Fibroblast of skin of back (primary cell): Measurements from ENCODE around the gene TAS2R5. TPM values are rescaled to one million over a fixed set of nuclear protein-coding genes. Genes with fewer than 3 reads are reported as not detected.
A peak's percentile ranks its signal among the peaks of the same experiment; 100 is the strongest.
"Not testable (repeated sequence)": the region's sequence is repeated elsewhere in the genome, so short reads cannot be mapped to it uniquely, and the experiment has no call there.

Experiments
- DNase-seq: peaks from one replicate; pipeline ENCODE4 v3.0.0-alpha.2; 2013
- polyA plus RNA-seq, 2 experiments: library from polyadenylated mRNA; unstranded; fragments of 120-200 nt; gene quantifications; one replicate each; pipeline ENCODE4 v1.2.1, GENCODE V29; 2013; ENCODE audit not compliant: insufficient read length in 2 of 2

TAS2R5 gene
- 0.28 TPM for polyA plus RNA-seq (2013, experiment 1 of 2; ENCODE audit: insufficient read length)
- polyA plus RNA-seq (2013, experiment 2 of 2; ENCODE audit: insufficient read length) = 0.36 TPM

DNA sequence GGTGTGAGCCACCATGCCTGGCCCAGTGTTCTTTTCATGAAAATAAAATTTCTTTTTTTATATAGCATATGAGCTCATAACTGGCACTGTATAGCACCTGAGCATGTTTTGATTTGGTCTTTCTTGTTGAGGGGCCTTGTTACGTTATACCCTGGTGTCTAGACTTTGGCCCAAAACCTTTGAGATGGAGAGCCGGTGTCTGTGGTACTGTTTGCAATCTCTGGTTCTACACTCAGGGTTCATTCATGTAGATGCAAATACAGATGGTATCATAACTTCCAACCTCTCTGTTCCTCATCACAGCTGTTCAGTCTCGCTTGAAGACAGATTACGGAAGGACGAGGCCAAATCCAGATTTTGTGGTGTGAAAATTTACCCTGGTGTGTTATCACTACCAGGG lies at the start of gene TAS2R5:
Gene TAS2R5 (plus strand): TSS at position 301 of the 400 bp plus-strand sequence. CDS start 145 bp downstream, outside the sequence.
- DNase-seq = no peak

DNA sequence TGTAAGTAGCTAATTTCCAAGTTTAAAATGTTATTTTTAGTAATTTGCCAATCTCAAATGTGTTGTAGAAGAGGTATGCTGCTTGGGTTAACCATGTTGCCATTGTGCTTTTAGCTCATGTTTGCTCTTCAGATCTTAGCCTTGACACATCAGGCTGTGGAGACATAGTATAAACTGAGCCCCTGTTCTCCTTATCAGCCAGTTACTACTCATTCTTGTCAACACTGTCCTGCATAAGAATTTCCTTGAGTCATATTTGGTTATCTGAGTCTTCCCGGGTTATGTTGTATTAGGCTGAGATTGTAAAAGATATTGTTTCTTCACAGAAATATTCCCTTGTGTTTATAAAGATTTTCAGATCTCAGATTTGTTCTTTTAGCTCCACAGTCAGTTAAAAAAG lies 47.8 kb upstream of the TAS2R5 start:
- no peak for DNase-seq

- DNase-seq = no peak
These were observed 45.9 kb upstream of the TAS2R5 start for GRCh38 chr7:141744131-141744530.

DNA sequence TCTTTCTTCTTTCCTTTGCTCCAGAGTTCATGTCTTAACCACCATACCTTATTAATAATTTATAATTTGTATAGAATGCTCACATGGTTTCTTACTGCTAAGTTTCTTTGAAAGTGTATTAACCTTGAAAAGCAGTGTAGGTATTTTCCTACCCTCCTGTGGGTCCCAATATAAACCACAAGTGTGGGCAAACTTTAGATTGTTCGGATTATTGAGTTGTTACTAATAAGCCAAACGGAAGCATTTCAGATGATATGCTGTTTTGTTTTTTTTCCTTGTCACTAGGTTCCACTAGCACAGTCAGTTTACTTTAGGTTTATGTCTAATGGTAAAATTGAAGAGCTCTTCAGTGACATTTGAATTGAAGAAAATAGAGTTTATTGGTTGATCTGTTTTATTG lies 41.6 kb upstream of the TAS2R5 start:
- peak; percentile 5 for DNase-seq

DNA sequence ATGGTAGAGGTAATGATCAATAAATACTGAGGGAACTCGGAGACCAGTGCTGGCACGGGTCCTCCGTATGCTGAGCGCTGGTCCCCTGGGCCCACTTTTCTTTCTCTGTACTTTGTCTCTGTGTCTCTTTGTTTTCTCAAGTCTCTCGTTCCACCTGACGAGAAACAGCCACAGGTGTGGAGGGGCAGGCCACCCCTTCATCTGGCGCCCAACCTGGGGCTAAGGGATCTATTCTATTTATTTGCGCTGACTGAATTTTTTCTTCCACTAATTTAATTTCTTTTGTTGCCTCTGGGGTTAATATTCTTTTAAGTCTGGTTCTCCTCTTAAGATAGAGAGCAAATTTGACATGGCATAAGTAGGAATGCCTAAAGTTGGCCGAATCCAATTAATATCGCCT lies 38.1 kb upstream of the TAS2R5 start:
- peak; percentile 22 for DNase-seq

- no peak for DNase-seq
These were observed 37.4 kb upstream of the TAS2R5 start for GRCh38 chr7:141752634-141753033.

GRCh38 chr7:141754939-141755338 lies 35.1 kb upstream of the TAS2R5 start:
- peak; percentile 16 for DNase-seq

DNA sequence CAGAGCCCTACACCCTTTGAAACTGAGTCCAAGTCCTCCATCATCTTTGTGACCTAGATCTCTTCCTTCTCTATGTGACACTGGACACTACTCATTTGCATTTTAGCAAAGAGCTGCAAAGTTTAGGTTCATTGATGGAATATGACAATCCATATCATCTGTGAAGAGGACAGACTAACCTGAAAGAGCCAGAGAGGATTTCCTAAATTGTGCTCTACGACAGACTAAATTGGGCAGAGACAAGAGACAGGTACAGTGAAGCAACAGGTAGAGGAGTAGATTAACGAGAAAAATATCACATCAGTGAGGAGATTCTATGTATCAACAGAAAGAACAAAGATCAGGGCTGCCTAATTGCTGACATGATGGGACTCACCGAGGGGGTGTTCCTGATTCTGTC lies 26.2 kb upstream of the TAS2R5 start, which contains the start of gene TAS2R3:
Gene TAS2R3 (plus strand): TSS at position 301 of the 400 bp plus-strand sequence. CDS start 62 bp downstream, at position 363.
- no peak for DNase-seq

DNA sequence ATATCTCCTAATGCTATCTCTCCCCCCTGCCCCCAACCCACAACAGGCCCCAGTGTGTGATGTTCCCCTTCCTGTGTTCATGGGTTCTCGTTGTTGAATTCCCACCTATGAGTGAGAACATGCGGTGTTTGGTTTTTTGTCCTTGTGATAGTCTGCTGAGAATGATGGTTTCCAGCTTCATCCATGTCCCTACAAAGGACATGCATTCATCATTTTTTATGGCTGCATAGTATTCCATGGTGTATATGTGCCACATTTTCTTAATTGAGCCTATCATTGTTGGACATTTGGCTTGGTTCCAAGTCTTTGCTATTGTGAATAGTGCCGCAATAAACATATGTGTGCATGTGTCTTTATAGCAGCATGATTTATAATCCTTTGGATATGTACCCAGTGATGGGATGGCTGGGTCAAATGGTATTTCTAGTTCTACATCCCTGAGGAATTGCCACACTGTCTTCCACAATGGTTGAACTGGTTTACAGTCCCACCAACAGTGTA lies 19.9 kb upstream of the TAS2R5 start:
- not testable (repeated sequence) for DNase-seq

DNA sequence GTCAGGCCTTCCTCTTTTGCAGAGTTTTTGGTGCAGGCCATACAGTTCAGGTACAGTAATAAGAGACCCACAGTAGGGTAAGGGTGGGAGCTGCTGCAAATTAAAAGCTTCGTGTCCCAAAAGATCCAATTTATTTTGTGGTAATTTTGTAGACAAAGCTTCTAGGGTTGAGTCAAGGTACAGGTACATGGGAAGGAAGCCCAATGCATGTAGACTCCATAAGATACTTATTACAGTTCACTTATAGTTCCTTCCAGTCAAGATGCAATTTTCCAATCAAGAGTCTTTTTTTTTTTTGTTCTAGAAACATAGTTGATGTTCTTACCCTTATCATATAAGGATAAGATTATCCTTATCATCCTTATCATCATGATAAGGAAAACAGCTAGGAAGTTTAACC lies 13.6 kb upstream of the TAS2R5 start, which contains the start of gene TAS2R4:
Gene TAS2R4 (plus strand): TSS at position 301 of the 400 bp plus-strand sequence. CDS start 1,815 bp downstream, outside the sequence.
- DNase-seq = no peak

GRCh38 chr7:141785706-141786552 lies 4.1 kb upstream of the TAS2R5 start:
- peak; percentile 44 for DNase-seq

DNA sequence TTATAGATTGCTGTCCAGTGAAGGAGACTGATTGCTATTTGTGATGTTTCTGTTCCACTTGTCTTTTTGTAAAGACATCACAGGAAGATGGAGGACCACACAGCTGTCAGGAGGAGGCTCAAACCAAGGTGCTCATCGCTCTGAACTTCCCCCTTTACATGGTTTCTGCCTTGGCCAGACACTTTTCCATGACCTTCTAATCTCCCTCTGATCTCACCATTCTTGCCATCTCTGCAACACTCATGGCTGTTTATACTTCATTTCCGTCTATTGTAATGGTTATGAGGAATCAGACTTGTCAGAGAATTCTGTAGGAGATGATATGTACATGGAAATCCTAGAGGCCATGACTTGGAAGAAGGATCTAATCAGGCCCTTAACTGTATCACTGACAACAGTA lies 1.7 kb upstream of the TAS2R5 start:
- no peak for DNase-seq

GRCh38 chr7:141792526-141792925 lies 2.5 kb downstream of the TAS2R5 start:
- DNase-seq = no peak

DNA sequence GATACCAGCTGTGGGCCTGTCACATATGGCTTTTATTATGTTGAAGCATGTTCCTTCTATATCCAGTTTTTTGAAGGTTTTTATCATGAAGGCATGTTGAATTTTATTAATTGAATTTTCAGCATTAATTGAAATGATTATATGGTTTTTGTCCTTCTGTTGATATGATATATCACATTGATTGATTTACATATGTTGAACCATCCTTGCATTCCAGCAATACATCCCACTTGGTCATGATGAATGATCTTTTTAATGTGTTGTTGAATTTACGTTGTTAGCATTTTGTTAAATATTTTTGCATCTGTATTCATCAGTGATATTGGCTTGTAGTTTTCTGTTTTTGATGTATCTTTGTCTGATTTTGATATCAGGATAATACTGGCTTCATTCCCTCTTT lies 30.1 kb downstream of the TAS2R5 start:
- DNase-seq = no peak

GRCh38 chr7:141822432-141822831 lies 32.4 kb downstream of the TAS2R5 start:
- not testable (repeated sequence) for DNase-seq

DNA sequence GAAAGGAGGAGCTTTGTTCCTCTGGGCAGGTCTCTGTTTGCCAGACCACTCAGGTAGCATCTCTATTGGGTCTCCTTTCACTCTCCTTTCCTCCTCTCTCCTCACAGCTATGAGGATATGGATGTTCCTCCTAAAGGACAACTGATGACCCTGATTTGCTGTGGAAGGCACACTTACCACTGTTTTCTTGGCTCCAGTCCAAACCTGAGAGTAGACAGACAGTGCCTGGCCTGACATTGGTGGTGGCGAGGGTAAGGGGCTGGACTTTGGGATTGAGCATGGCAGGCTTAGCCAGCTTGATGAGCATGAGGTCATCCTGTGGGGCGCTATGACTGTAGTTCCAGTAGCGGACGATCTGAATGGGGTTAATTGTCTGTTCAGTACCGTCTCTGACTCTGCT lies 47.7 kb downstream of the TAS2R5 start:
- DNase-seq = no peak

DNA sequence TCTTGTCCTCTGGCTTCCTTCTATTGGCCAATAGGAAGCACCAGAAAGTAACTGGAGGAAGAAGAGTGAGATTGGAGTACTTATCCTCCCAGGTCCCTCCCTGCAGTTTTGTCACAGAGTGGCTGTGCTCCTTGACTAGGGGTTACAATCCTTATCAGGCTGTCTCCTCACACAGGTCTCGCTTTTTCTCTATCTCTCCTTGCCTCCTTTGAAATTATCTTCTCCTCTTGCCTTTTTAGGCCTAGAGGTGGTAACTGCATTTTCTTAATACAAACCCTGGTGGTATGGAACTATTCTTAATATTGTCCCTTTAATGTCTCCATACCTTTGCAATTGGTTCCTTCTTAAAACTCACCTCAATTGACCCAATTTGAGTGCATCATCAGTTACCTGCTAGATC lies 48.6 kb downstream of the TAS2R5 start:
- DNase-seq = no peak

DNA sequence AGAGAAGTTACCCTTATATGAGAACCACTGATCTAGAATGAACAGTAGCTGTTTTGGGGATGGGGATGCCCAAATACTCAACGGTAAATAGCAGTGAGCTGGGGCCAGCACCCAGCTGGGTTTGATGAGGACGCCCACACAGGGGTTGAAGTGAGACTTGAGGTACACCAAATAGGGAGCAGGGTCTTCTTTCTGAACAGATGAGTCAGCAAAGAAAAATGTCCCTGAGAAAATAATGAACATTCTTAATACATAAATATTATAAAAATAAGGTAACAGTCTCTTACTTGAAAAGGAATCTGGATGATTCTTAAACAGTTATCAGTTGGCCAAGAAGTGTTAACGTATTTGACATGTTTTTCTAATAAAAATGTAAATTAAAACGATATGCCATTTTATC lies 49.2 kb downstream of the TAS2R5 start:
- no peak for DNase-seq

DNA sequence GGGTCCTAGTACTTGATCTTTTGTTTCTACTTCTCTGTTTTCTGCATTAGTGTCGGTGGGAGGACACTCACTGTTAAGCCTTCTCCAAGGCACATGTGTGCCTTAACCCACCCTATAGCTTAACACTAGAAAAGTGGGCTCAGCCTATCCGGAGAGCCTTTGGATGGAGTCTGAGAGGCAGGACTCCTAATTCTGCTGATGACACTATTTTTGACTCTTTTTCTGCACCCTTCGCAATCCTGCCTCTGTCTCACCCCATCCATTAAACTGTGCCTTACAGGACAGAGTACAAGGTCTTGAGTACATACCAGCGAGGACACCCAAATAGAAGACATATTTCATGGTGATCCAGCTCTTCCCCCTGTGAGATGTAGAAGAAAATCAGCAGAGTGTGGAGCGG lies 50.7 kb downstream of the TAS2R5 start:
- DNase-seq = no peak
